COR-L47 (cell line): ENCODE measurements around the gene NKAIN2.
"Not testable (repeated sequence)": the region's sequence is repeated elsewhere in the genome, so short reads cannot be mapped to it uniquely, and the experiment has no call there.

Source experiments
- DNase-seq: peaks from one replicate; lab custom pipeline; 2025; lab: John Stamatoyannopoulos, UW

The NKAIN2 gene

DNA sequence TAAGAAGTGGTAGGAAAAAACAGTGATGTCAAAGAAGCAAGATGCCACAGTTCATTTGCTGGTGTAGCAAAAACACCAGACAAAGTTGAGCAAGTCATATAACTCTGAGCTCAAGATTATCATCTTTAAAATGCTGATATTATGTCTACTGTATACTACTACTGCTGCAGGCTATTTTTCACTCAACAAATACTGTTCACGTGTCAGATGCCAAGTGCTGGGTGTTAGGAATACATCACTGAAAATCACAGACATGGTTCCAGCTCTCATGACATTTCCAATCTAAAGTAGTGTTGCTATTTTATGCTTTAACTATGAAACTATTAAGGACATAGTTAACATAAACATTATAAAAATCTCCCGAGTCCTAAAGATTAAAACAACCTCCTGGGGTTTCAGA is 163.0 kb downstream of the NKAIN2 start:
- no peak for DNase-seq

DNA sequence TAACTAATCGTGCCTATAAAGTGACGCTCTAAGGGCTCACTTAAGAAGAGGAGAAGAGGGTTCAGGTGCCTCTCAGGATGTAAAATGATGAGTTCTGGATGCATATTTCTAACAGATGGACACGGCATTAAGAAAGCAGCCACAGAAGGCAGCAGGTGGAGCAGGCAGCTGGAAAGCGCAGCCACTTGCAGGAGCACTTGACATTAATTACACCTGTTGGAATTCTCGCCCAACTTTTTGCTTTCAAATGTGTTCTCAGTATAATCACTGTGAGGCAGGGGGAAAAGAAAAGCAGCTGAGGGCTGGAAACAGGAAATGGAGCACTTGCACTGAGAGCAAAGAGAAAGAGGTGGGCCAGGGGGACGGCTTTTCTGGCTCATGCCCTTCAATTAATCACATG is 164.2 kb downstream of the NKAIN2 start:
- DNase-seq = peak; percentile 36

DNA sequence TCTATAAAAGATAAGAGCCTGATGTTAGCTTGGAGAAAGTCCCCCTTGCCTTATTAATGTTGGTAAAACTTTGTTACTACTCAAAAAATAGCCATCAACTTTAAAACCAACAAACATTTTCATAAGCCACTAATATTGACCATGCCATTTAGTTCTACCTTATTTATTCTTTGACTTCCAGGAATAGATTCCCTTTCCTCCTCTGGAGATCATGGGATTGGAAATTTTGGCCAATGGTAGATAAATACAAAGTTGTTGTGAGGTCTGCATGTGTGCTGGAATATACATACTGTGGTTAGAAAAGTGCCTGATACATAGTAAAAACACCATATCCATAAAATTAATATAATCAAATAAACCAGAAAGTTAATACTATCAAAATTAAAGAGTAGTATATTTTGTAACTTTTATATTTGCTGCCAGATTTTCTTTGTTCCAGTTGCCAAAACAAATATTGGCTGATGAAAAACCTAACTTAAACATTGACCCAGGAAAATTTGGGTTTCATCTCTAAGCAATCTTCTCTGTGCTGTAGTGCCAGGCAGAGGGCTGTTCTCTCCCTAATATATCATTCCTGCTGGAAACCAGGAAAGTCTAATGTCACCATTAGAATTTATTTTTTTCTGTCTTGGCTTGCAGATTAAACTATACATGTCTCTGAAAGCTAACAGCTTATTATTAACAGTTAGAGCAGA is 169.1 kb downstream of the NKAIN2 start:
- no peak for DNase-seq

DNA sequence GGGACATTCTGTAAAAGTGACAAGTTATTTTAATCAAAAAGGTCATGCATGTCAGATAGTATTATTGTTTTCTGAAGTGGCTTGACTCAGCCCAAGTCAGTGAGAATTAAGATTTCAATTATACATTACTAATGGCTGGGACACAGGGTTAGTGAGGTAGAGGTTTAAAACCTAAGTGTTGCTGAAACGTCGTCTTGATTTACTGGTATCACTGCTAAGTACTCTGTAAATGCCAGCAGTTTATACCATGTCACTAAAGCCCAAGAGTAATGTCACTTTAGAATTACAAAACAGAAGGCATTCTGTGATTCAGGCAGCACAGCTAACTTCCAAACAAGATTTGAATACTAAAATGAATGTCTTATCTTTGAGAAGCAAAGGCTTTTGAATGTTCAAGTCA is 176.6 kb downstream of the NKAIN2 start:
- DNase-seq = no peak

DNA sequence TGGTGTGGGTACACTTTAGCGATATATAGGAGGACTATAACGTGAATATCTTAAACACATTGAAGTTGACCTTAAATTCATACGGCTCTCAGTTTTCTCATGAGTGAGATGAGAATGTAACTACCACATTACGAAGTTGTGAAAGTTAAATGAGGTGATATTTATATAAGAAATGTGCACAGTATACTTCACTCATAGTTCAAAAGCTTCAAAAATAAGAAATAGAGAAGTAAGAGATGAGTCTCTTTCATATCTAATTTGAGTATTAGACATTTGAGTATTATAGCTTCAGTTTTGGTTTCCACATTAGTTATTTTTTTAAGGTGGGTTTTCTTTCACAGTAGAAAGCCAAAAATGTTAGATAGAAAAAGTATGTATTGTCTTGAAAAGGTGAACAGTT is 183.3 kb downstream of the NKAIN2 start:
- DNase-seq = no peak

DNA sequence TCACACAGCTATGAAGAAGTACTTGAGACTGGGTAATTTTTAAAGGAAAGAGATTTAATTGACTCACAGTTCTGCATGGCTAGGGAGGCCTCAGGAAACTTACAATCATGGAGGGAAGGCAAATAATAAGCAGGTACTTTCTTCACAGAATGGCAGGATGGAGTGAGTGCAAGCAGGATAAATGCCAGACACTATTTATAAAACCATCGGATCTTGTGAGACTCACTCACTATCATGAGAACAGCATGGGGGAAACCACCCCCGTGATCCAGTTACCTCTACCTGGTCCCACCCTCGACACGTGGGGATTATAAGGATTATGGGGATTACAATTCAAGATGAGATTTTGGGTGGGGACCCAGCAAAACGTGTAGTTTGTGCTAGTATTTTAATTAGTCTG is 186.3 kb downstream of the NKAIN2 start:
- not testable (repeated sequence) for DNase-seq

DNA sequence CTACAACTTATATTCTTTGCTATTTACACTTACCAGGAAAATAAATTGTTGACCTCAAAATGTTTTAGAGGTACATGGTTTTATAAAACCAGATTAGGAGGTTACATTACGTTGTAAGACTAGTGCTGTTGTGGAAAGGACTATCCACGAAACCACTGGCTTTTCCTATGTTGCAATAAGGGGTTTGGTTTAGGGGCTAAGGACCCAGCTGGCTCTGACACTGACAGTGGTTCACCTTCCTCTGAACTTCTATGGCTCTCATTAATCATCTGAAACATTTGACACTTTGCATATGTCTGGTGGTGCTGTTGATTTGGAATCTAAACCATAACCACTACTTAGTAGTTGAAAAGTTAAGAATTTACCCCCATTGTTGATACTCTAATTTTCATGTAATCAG is 186.7 kb downstream of the NKAIN2 start:
- DNase-seq = no peak

DNA sequence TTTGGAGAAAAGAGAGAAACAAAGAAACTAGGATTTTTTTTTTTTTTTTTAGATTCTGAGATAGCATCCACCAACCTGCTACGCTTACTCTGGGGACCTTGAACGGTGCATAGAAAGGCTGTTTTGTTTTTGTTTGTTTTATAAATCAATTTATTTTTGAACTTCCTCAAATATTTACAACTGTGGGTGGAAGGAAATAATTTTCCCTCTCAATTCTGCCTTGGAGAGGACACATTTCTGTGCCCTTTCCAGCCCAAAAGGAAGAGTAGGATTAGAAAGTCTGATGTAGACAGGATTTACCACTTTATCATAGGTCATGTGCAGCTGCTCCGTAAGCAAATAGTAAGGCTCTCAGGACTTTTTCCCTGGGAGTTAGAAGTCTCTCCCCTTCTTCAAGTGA is 190.5 kb downstream of the NKAIN2 start:
- no peak for DNase-seq

DNA sequence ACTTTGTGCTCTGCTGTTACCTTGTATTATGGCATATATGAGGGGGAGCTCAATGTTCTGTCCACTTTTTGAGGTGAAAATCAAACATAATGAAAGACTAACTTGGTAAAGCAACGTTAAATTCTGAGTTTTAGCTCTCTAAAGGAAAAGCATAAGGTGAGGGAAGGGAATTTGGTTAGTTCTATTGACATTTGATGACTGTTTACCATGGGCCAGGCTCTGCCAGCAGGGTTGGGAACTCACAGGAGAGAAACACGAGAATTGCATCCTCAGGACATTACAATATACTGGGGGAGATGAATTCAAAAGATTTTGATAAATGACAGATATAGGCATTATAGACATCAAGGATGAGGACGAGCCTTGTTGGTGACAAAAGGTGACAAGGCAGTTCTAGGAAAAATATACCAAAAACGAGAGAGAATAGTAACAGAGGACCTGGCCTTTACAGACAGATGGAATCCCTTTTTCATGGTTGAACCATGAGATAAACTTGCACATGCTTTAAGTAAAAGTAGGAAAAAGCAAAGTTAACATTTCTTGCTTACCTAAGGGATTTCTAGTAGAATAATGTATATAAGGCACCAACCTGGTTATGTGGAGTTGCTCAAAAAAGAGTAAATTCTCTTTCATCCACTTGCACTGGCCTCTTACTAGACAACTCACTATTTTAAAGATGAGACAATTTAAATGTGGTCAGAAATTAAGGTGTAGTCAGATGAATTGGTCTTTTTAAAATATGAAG is 191.4 kb downstream of the NKAIN2 start:
- DNase-seq = no peak

DNA sequence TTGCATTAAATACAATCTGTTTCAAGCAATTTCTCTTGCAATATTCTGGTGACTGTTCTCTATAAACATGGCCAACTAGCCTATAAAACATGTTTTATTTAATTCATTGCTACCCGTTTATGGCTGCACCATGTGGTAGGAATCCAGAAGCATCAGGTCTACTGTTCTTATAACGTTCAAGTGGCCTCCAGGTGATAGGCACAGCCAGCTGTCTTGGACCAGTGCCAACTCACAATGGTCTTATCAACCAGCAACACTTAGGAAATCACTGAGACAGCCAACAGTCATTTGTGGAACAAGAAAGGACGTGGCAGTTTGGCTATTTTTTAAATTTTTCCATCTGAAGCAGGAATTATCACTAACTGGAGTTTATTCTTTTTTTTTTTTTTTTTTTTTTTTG is 193.6 kb downstream of the NKAIN2 start:
- peak; percentile 50 for DNase-seq

DNA sequence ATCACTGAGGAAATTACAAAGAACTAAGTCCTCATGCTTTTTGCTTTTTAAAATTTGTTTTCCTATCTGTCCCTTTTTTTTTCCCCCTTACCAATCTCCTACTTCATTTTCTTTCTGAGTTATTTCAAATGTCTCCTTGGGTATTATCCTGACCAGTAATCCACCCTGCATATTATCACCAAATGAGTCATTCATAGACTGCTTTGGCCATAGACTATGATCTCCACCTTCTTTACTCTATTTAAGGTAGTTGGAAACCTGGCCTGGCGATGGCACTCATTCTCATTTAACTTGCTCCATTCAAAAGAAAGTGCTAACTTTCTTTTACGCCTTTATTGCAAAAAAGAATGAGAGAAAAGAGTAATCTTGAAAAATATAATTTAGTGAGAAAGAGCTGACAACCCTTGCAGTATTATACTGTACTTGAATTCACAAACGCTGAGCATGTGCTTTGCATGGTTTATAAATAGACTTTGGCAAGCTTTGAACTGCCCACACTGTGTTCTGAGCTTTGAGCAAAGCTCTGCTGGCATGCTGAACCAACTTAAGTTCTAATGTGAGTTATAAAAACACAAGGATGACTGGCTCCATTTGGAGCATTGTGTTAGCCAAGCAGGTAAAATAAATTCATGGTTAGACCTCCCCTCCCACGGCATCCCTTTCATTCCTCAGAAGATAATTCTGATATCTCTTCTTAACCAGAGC is 198.9 kb downstream of the NKAIN2 start:
- no peak for DNase-seq

DNA sequence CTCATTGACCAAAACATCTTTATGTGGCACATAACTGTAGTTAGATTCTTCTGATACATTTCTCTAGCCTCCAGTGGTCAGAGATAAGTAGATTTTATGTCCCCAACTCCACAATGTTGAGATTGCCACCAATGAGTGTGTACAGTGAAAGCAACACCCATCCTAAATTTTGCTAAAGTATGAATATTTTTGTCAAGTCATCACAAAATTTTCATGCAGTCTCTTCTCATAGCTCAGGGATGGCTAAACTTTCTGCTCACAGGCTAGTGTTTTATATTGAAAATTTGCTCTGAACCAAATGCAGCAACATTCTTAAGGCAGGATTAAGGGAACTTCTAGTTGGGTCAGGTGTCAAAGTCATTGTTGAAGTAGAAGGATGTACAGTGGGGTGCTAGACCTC is 203.6 kb downstream of the NKAIN2 start:
- DNase-seq = no peak

DNA sequence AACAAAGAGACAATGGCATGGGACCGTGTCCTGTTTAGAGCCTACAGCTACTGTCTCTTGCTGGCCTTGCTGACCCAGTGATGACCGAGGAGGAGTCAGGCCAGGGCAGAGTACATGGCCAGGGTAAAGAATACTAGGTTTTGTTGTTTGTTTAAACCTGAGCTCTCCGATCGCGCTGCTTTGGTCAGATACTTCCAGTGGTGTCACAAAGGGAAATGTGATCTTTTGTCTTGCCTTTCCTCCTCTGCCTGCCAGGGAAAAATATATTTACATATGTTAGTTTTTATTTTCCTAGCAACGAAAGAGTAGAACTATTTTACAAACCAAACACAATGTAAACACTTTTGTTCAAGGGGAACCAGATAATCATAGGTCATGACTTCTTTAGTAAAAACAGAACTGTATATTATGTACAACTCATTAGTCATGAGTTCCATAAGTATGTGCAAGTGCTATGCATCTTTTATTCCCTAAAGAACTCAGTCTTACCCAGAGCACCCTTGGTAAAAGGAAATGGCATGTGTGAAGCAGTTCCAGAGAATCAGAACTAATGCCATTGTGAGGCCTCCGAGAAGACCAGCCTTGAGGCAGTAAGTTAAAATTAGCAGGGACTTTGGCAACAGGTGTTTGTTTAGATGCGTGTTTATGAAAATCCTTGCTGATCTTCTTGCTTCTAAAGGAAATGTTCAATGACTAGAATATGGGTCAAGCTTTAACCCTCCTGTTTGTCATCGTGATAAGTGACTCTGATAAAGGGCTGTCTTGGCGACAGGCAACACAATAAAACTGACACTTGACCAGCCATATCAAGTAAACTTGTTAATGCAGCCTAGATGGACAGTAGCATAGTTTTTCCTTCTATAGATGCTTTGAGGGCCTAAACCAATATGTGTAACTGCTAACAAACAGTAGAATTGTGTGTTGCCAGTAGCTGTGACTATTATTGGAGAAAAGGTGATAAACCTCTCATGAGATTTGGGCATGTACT is 204.6 kb downstream of the NKAIN2 start:
- DNase-seq = no peak

DNA sequence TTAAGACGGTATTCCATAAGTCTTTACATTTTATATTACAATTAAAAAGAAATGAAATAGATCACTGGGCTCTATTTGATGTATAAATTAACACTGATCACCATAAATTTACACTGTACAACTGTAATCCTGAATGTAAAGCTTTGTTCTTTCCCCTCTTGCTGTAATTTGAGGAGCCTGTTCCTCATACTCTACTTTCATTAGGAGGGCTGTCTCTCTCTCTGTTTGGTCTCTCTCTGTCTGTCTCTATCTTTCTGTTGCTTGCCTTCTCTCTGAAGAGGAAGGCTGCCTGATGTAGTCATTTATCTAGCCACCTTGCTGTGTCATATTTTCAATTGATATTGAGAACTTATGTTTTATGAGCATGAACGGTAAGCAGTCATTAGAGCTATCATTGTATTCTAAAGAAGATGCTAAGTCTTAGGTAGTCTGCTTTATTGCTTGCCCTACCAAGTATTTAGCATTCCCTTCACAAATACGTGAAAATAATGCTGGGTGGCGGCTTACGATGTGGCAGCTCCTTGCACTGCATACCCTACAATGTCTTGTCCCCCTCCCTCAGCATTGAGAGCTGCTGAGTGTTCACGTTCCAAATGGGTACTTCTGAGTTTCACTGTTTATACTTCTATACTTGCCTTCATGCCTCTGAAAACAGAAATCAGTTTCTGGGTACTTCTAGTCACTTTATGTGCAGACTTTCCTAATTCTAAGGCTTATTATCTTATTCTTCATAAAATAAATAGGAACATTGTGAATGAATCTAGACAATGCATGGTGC is 205.5 kb downstream of the NKAIN2 start:
- no peak for DNase-seq

DNA sequence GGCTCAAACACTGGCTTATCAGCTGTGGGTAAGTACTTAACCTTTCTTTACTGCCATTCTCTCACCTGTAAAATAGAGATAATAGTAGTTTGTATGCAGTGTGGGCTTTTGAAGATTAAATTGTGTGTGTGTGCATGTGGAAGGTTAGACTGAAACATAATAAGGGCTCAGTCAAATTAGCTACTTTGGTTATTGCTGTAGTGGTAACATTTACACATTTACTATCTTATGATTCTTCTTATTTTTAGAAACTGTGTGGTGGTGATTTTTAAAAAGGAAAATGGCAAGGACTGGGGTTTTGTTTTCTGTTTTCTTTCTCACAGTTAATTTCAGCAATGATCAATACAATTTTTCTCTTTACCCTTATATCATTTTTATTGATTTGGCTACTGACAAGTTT is 206.9 kb downstream of the NKAIN2 start:
- no peak for DNase-seq

DNA sequence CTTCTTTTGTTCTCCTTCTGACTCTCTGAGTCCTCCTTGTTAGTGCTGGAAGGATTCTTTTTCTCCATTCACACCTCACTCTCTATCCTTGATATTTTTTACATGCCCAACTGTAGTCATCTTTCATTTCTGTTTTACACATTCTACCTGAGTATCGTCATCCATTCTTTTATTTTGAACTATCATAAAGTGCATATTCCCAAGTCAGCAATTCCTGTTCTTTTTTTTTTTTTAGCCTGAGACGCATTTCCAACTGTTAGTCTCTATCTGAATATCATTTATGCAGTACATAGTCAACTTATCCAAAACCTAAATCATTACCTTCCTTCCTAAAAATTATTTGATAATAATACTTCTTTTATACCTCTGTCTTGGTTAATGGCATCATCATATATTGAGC is 207.5 kb downstream of the NKAIN2 start:
- DNase-seq = no peak

DNA sequence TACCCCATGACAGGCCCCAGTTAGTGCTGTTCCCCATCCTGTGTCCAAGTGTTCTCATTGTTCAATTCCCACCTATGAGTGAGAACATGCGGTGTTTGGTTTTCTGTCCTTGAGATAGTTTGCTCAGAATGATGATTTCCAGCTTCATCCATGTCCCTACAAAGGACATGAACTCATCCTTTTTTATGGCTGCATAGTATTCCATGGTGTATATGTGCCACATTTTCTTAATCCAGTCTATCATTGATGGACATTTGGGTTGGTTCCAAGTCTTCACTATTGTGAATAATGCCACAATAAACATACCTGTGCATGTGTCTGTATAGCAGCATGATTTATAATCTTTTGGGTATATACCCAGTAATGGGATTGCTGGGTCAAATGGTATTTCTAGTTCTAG is 218.4 kb downstream of the NKAIN2 start:
- not testable (repeated sequence) for DNase-seq

DNA sequence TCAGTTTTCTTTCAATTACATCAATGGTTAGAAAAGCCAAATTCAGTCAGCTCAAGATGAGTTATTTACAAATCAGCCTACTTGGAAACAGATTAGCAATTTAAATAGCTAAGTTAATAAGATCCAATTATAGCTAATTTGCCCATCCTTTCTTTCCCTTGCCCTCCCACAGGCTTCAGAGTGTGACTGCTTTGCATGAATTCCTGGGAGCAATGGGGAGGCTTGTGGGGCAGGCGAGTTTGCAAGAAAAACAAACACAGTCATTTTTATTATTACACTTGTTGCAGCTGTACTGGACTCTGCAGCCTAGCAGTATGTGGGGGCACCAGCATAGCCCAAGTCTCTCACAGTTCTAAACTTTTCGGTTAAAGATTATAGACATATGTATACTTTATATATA is 219.0 kb downstream of the NKAIN2 start:
- DNase-seq = peak; percentile 66

DNA sequence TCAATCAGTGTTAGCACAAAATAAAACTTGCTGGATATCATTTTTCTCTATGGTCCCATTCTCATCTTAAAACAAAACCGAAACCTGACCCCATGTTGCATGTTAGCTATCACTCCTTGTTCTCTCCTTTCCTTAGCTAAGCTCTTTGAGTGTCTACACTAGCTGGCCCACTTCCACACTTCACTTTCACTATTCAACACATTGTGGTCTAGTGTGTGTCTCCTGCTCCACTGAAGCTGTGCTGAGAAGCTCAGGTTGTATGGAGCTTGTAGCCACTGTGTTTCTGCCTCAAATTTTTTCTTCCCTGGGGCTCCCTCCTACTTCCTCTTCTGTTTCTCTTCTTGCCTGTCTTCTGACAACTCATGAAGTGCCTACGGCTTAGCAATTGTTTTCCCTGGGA is 223.0 kb downstream of the NKAIN2 start:
- no peak for DNase-seq

DNA sequence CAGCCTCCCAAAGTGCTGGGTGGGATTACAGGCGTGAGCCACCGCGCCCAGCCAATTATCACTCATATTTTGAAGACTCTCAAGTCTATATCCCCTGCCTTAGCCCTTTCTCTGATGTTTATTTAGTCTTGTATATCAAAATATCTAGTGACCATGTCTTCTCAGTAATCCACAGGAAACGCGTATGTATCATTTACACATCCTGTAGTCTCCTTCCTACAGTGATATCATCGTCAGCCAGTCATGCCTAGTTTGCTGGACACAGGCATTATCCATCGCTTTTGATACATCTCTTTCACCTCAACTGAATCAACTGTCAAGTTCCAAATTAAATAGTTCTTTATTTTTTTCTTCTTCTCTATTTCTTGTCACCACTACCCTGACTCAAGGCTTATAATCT is 223.7 kb downstream of the NKAIN2 start:
- DNase-seq = no peak

DNA sequence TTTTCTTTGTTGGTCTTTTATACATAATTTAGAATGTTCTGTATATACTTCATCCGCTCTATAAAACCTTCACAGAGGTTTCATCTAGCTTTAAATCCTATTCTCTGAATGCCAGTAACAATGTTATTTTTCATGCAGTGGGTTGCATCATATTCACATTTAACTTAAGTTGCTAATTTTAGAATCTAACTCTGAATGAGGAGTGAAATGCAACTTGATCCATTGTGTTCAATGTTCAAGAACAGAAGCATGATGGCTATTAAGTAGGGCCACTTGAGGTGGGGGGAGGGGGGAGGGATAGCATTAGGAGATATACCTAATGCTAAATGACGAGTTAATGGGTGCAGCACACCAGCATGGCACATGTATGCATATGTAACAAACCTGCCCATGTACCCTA is 224.5 kb downstream of the NKAIN2 start:
- no peak for DNase-seq
